Glutamatergic neuron (in vitro differentiated cells): ENCODE measurements around the gene LARP4. TPM values are rescaled to one million over a fixed set of nuclear protein-coding genes. Genes with fewer than 3 reads are reported as not detected.
"Not testable (repeated sequence)": the region's sequence is repeated elsewhere in the genome, so short reads cannot be mapped to it uniquely, and the experiment has no call there.

ENCODE experiments used
- DNase-seq: peaks from one replicate; pipeline ENCODE4 v3.0.0; 2022
- H3K27ac Mint-ChIP-seq: one replicate; pipeline ENCODE4 v1.8.0; 2020; ENCODE audit warnings: mild to moderate bottlenecking, mixed read lengths, inconsistent platforms; ENCODE audit not compliant: unreplicated experiment
- H3K27me3 Mint-ChIP-seq: one replicate; pipeline ENCODE4 v1.8.0; 2020; ENCODE audit warnings: mild to moderate bottlenecking, moderate library complexity, mixed read lengths, inconsistent platforms; ENCODE audit not compliant: unreplicated experiment
- H3K36me3 Mint-ChIP-seq: one replicate; pipeline ENCODE4 v1.8.0; 2020; ENCODE audit warnings: mild to moderate bottlenecking, mixed read lengths, inconsistent platforms; ENCODE audit not compliant: unreplicated experiment
- H3K4me1 Mint-ChIP-seq: one replicate; pipeline ENCODE4 v1.8.0; 2020; ENCODE audit warnings: mild to moderate bottlenecking, low read depth, mixed read lengths, inconsistent platforms; ENCODE audit not compliant: unreplicated experiment
- H3K4me3 Mint-ChIP-seq: one replicate; pipeline ENCODE4 v1.8.0; 2020; ENCODE audit warnings: mild to moderate bottlenecking, mixed read lengths, inconsistent platforms; ENCODE audit not compliant: unreplicated experiment
- H3K9me3 Mint-ChIP-seq: one replicate; pipeline ENCODE4 v1.8.0; 2020; ENCODE audit warnings: mild to moderate bottlenecking, moderate library complexity, mixed read lengths, inconsistent platforms; ENCODE audit not compliant: unreplicated experiment
- CTCF ChIP-seq: fragments of 200-600 bp; sonication (generic); IDR thresholded peaks from one replicate; pipeline ENCODE4 v1.5.0; 2021; ENCODE audit not compliant: partially characterized antibody, unreplicated experiment
- total RNA-seq: library from RNA; stranded (reverse); fragmentation: NEBNext Ultra II Directional; extraction: Animal tissue kit (Norgen Biotek cat#: 25700); gene quantifications from one replicate; pipeline ENCODE4 v1.2.1, GENCODE V29; 2021; ENCODE audit not compliant: unreplicated experiment

LARP4 gene
- total RNA-seq, 1 donor from 2014 or later: 33.8 TPM

GRCh38 chr12:50375802-50376201, 24.9 kb upstream of the LARP4 start:
- no peaks in the 10 kb centered on the region for H3K36me3 Mint-ChIP-seq
- no peak for DNase-seq
- TF ChIP-seq CTCF: no peak
- H3K27ac Mint-ChIP-seq: no peak overlapping the region
- no peaks in the 10 kb centered on the region for H3K4me1 Mint-ChIP-seq
- H3K27me3 Mint-ChIP-seq: no peaks in the 10 kb centered on the region
- H3K9me3 Mint-ChIP-seq: no peaks in the 10 kb centered on the region
- no peak overlapping the region for H3K4me3 Mint-ChIP-seq

GRCh38 chr12:50380761-50381325, 19.8 kb upstream of the LARP4 start:
- H3K4me3 Mint-ChIP-seq: no peak overlapping the region
- TF ChIP-seq CTCF: no peak
- H3K4me1 Mint-ChIP-seq: no peaks in the 10 kb centered on the region
- H3K27me3 Mint-ChIP-seq: no peaks in the 10 kb centered on the region
- no peak for DNase-seq
- H3K9me3 Mint-ChIP-seq: no peaks in the 10 kb centered on the region
- no peaks in the 10 kb centered on the region for H3K36me3 Mint-ChIP-seq
- no peak overlapping the region for H3K27ac Mint-ChIP-seq

- H3K4me3 Mint-ChIP-seq: no peak overlapping the region
- no peaks in the 10 kb centered on the region for H3K36me3 Mint-ChIP-seq
- peaks cover 5% of the 10 kb centered on the region for H3K9me3 Mint-ChIP-seq
- H3K27ac Mint-ChIP-seq: no peak overlapping the region
- no peaks in the 10 kb centered on the region for H3K4me1 Mint-ChIP-seq
- no peak for TF ChIP-seq CTCF
- DNase-seq: no peak
- peaks cover 2% of the 10 kb centered on the region for H3K27me3 Mint-ChIP-seq
Observed at GRCh38 chr12:50387487-50387886, 13.2 kb upstream of the LARP4 start.

- Mint-ChIP-seq H3K27ac (no peak overlapping the region), H3K4me3 (no peak overlapping the region)
Observed at GRCh38 chr12:50387972-50388478, 12.7 kb upstream of the LARP4 start.

GRCh38 chr12:50388793-50389192, 11.9 kb upstream of the LARP4 start:
- not testable (repeated sequence) for H3K9me3 Mint-ChIP-seq, H3K36me3 Mint-ChIP-seq, H3K4me1 Mint-ChIP-seq, H3K4me3 Mint-ChIP-seq, H3K27me3 Mint-ChIP-seq, DNase-seq, H3K27ac Mint-ChIP-seq

More at GRCh38 chr12:50387972-50388478, 12.7 kb upstream of the LARP4 start:
- Mint-ChIP-seq H3K36me3 (no peaks in the 10 kb centered on the region), H3K9me3 (peaks cover 5% of the 10 kb centered on the region), H3K4me1 (no peaks in the 10 kb centered on the region), H3K27me3 (peaks cover 2% of the 10 kb centered on the region)
- no peak for TF ChIP-seq CTCF
- no peak for DNase-seq
